ENCODE data around the gene CAMK2A. TPM values are rescaled to one million over a fixed set of nuclear protein-coding genes. Genes with fewer than 3 reads are reported as not detected.
A peak's percentile ranks its signal among the peaks of the same experiment; 100 is the strongest.

CAMK2A gene
- total RNA-seq, 1 donor from 2014 or later, result 1.5 TPM

DNA sequence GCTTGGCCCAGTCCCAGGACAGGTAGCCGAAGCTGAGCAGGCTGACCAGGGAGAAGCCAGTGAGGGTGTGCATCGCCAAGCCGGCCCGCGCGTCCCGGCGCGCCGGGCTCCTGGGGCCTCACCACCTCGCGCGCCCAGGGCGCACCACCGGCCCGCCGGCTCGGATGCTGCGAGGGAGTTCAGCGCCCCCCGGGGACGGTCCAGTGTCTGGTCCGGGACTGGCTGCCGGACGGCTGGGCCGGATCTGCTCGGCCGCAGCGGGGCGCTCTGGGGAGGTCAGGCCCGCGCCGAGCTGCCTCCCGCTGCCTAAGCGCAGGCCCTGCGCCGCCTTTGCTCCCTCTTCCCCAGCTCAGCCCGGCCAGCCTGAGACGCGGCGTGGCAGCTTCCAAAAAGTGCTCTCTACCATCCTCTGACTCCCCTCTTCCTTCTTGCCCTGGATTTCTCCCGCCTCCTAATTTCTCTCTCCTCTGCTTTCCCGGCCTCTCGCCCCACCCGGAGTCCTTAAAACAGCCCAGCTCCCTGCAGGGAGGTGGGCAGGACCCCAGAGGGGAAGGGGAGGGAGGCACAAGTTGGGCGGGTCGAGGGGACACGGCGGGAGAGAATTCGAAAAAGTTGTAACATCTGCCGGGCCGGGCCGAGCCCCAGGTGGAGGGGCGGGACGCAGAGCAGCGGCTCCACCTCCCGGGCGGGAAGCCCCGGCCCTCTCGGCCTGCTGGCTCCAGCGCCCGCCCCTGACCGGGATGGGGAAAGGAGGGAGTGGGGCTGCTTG lies 12.9 kb upstream of the CAMK2A start, which contains the start of gene ARSI:
ARSI (minus strand) TSS at position 605 of the 769 bp plus-strand sequence; CDS start at position 73, 532 bp downstream.
- H3K27me3 ChIP-seq, result peaks cover 23% of the 10 kb centered on the region
- ATAC-seq, result peak; percentile 58
- no peak for DNase-seq
- intact Hi-C loops (cut with DNase I), result no loop called here
- peaks cover 15% of the 10 kb centered on the region for H3K4me1 ChIP-seq
- peak within 1 kb of the TSS; percentile 45 for H3K4me3 ChIP-seq
- TF ChIP-seq, protein P1, sequence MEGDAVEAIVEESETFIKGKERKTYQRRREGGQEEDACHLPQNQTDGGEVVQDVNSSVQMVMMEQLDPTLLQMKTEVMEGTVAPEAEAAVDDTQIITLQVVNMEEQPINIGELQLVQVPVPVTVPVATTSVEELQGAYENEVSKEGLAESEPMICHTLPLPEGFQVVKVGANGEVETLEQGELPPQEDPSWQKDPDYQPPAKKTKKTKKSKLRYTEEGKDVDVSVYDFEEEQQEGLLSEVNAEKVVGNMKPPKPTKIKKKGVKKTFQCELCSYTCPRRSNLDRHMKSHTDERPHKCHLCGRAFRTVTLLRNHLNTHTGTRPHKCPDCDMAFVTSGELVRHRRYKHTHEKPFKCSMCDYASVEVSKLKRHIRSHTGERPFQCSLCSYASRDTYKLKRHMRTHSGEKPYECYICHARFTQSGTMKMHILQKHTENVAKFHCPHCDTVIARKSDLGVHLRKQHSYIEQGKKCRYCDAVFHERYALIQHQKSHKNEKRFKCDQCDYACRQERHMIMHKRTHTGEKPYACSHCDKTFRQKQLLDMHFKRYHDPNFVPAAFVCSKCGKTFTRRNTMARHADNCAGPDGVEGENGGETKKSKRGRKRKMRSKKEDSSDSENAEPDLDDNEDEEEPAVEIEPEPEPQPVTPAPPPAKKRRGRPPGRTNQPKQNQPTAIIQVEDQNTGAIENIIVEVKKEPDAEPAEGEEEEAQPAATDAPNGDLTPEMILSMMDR (IDR thresholded peaks at IDR 0.05), result peak; percentile 24
- no peaks in the 10 kb centered on the region for H3K9me3 ChIP-seq
- peak within 1 kb of the TSS; percentile 78 for H3K27ac ChIP-seq
- no peaks in the 10 kb centered on the region for H3K36me3 ChIP-seq

DNA sequence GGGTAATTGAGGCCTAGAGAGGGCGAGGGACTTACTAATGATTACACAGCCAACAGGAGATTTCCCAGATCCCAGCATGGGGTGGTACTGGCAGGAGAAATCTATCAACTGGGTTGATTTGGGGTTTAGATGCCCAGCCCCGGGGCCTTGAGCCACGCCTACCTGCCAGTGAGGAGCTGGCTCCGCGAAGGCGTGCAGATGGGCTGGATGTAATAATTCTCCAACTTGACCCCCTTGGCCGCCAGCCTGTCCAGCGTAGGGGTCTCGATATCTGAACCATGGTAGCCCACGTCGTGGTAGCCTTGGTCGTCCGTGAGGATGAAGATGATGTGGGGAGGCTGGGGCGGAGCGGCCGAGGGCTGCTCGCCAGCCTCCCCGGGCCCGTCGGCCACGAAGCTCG lies 12.3 kb upstream of the CAMK2A start:
- H3K36me3 ChIP-seq, result no peaks in the 10 kb centered on the region
- H3K27ac ChIP-seq, result peak overlapping the region; percentile 78
- peaks cover 15% of the 10 kb centered on the region for H3K4me1 ChIP-seq
- no peak for DNase-seq
- H3K4me3 ChIP-seq, result peak overlapping the region; percentile 45
- no peaks in the 10 kb centered on the region for H3K9me3 ChIP-seq
- no peak for ATAC-seq
- peaks cover 23% of the 10 kb centered on the region for H3K27me3 ChIP-seq
- TF ChIP-seq, protein P1 (IDR thresholded peaks at IDR 0.05), result no peak
- intact Hi-C loops (cut with DNase I), result no loop called here

DNA sequence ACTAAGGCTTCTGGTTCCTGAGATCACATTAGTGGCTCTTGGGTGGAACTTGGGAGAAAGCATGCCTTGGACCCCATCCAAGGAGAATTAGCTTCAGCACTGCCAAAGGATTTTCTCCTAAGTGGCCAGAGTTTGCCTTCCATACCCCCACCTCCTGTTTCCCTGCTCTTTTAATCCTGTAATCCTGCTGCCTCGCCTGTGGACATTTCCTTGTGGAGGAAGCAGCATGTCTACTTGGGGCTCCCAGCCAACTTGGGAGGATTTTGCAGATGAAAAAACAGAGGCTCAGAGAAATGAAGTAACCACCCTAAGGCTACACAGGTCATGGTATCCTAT lies 11.6 kb upstream of the CAMK2A start:
- H3K27ac ChIP-seq, result no peak overlapping the region
- peaks cover 23% of the 10 kb centered on the region for H3K27me3 ChIP-seq
- H3K9me3 ChIP-seq, result no peaks in the 10 kb centered on the region
- H3K4me3 ChIP-seq, result peak overlapping the region; percentile 45
- TF ChIP-seq, protein P1 (IDR thresholded peaks at IDR 0.05), result no peak
- H3K4me1 ChIP-seq, result peaks cover 15% of the 10 kb centered on the region
- no peak for ATAC-seq
- DNase-seq, result no peak
- intact Hi-C loops (cut with DNase I), result no loop called here
- H3K36me3 ChIP-seq, result no peaks in the 10 kb centered on the region

DNA sequence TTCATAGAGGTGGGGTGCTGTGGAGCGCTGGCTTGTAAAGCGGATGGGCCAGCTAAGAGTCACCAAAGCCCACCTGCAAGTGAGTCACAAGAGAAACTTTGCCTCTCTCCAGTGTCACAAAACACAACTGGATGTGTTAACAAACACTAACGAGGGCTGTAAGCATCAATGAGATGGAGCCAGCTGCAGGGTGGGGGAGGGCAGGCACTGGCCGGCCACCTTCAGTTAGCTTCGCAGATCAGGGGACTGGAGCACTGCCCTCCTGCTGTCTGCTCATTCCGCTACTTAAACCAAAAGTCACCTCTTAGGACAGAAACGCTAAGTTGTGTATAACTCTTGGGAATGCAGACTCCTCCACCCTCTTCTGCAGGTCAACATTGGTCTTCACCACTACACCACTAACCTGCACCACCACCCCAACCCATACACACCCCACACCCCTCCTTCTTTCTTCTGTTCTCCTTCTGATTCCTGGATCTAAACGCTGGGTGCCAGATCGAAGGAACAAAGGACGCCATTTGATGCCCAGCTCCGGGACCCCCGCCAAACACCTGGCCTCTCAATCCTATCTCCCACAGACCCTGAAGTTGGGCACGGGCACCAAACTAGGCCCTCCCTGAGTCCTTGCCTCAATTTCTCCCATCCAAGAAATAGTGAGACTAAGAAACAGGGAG lies 11.1 kb upstream of the CAMK2A start:
- Histone ChIP-seq H3K4me1 (peaks cover 15% of the 10 kb centered on the region), H3K27ac (no peak overlapping the region), H3K27me3 (peaks cover 23% of the 10 kb centered on the region), H3K4me3 (peak overlapping the region; percentile 45), H3K36me3 (no peaks in the 10 kb centered on the region), H3K9me3 (no peaks in the 10 kb centered on the region)
- no peak for DNase-seq
- intact Hi-C loops (cut with DNase I), result no loop called here
- no peak for ATAC-seq
- TF ChIP-seq, protein P1 (IDR thresholded peaks at IDR 0.05), result no peak

DNA sequence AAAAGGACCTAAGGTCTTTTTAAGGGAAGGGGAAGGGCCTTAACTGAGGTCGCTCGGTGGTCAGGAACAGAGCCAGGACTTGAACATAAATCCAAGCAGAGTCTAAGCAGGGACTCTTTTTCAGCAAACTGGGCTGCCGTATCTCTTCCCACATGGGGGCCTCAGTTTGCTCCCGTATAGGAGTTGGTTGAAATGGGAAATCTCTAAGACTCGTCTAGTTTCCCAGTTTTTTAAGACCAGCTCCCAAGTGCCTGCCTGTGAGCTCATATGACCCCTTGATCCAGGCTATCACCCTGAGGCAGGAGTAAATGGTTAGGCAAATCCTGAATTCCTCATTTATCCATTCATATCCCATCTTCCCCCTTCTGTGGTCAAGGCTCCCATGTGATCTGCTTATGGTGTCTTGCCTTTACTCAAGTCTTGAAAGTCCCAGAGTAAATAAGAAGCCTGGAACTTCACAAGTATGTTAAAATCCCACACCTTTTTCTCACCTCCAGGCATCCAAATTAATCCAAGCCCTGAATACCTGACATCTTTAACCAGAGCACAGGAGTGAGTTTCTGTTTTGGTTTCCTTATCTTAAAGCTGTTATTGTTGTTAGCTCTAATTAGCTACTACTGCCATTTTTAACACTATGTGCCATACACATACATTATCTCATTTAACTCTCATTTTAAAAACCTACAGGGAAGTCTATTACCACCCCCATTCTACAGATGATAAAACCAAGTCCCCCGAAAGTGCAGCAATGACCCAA lies 10.2 kb upstream of the CAMK2A start:
- TF ChIP-seq, protein P1 (IDR thresholded peaks at IDR 0.05), result no peak
- DNase-seq (no peak), ATAC-seq (no peak)
- no peak overlapping the region for H3K4me3 ChIP-seq
- H3K36me3 ChIP-seq, result no peaks in the 10 kb centered on the region
- intact Hi-C loops (cut with DNase I), result no loop called here
- H3K27me3 ChIP-seq, result peaks cover 23% of the 10 kb centered on the region
- H3K9me3 ChIP-seq, result no peaks in the 10 kb centered on the region
- H3K4me1 ChIP-seq, result peaks cover 12% of the 10 kb centered on the region
- H3K27ac ChIP-seq, result no peak overlapping the region
